HCT116 (cell line): ENCODE results near the gene ZNF536. TPM values are rescaled to one million over a fixed set of nuclear protein-coding genes. Genes with fewer than 3 reads are reported as not detected.

ENCODE experiments used
- ATAC-seq: fragments of 200-7000 bp; cut with Tn5 transposase; 2 replicates; pipeline ENCODE4 v1.9.1; 2020; ENCODE audit warnings: mild to moderate bottlenecking, moderate library complexity
- BruUV-seq: library from RNA; stranded (reverse); fragments of 400-500 nt; replicated peaks from 2 replicates; lab custom pipeline; 2021; lab: Mats Ljungman, UMichigan
- CTCF ChIA-PET: fragments of 300-600 bp; sonication (Branson Sonifier 250); formaldehyde crosslinking; loops from one replicate; lab custom pipeline; 2021; ENCODE audit warnings: antibody characterized with exemption; lab: Charles Lee
- POLR2A ChIA-PET: fragments of 300-600, 350-600 bp; sonication (Branson Sonifier 250); formaldehyde crosslinking; loops from one replicate; lab custom pipeline; 2021; ENCODE audit warnings: antibody characterized with exemption; lab: Charles Lee
- RAD21 ChIA-PET, 2 experiments: fragments of 300-600 bp; sonication (Branson Sonifier 250); formaldehyde crosslinking; loops; one replicate each; lab custom pipeline; 2023; ENCODE audit warnings: low total read pairs in 2 of 2; ENCODE audit not compliant: uncharacterized antibody in 2 of 2, unreplicated experiment in 2 of 2, low non-redundant PET in 1 of 2; lab: Charles Lee
- DNase-seq: peaks from one replicate; pipeline ENCODE4 v3.0.0-alpha.2; 2010; ENCODE audit warnings: low read depth, low spot score
- H2AFZ ChIP-seq: fragments of 200-600 bp; shearing (Covaris generic), sonication (generic); 2 replicates; pipeline ENCODE4 v1.6.1; 2017; ENCODE audit warnings: low read depth, mixed run types, mixed read lengths, antibody characterized with exemption, low read length; ENCODE audit not compliant: poor library complexity, severe bottlenecking
- H3K27ac ChIP-seq: 2 replicates; pipeline ENCODE4 v1.5.1; 2012; ENCODE audit warnings: low read depth, low read length
- H3K27me3 ChIP-seq: fragments of 200-600 bp; sonication (generic); 2 replicates; pipeline ENCODE4 v1.6.1; 2016; ENCODE audit warnings: mixed run types, low read length, mixed read lengths; ENCODE audit not compliant: insufficient read depth
- H3K36me3 ChIP-seq, 2 experiments: fragments of 200-500 bp in 1 of 2; fragments of 200-600 bp in 1 of 2; sonication (Bioruptor generic) in 1 of 2; sonication (generic) in 1 of 2; 2 replicates each; pipeline versions ENCODE4 v1.5.1 to v1.6.1; 2014 to 2016; ENCODE audit warnings: low read length in 2 of 2, inconsistent platforms in 1 of 2, mixed read lengths in 1 of 2, mixed run types in 1 of 2; ENCODE audit not compliant: insufficient read depth in 2 of 2, control insufficient read depth in 1 of 2
- H3K4me1 ChIP-seq, 2 experiments: fragments of 200-600 bp in 1 of 2; sonication (generic) in 1 of 2; 2 replicates each; pipeline versions ENCODE4 v1.5.1 to v1.6.1; 2012 to 2017; ENCODE audit warnings: low read length in 2 of 2, inconsistent platforms in 1 of 2, mild to moderate bottlenecking in 1 of 2, mixed read lengths in 1 of 2, mixed run types in 1 of 2, moderate library complexity in 1 of 2; ENCODE audit not compliant: insufficient read depth in 2 of 2, control insufficient read depth in 1 of 2
- H3K4me2 ChIP-seq: fragments of 200-600 bp; sonication (generic); 2 replicates; pipeline ENCODE4 v1.6.1; 2017; ENCODE audit warnings: mixed run types, low read length, mixed read lengths
- H3K4me3 ChIP-seq, 2 experiments: fragments of 200-600 bp in 1 of 2; sonication (generic) in 1 of 2; replicated peaks in 1 of 2; 2 replicates each; pipeline ENCODE4 v1.5.1; 2011 to 2016; ENCODE audit warnings: low read length in 2 of 2, control low read depth in 1 of 2, low read depth in 1 of 2, mild to moderate bottlenecking in 1 of 2, mixed read lengths in 1 of 2, mixed run types in 1 of 2
- H3K79me2 ChIP-seq: fragments of 200-600 bp; sonication (generic); 2 replicates; pipeline ENCODE4 v1.6.1; 2017; ENCODE audit warnings: mild to moderate bottlenecking, mixed run types, low read length, moderate library complexity, mixed read lengths; ENCODE audit not compliant: insufficient read depth
- H3K9ac ChIP-seq: fragments of 200-600 bp; sonication (generic); 2 replicates; pipeline ENCODE4 v1.6.1; 2016; ENCODE audit warnings: low read length, mixed read lengths
- H3K9me2 ChIP-seq: fragments of 200-600 bp; sonication (generic), shearing (Covaris generic); 2 replicates; pipeline ENCODE4 v1.6.1; 2017; ENCODE audit warnings: mixed run types, mild to moderate bottlenecking, moderate library complexity; ENCODE audit not compliant: insufficient read depth
- H3K9me3 ChIP-seq, 2 experiments: fragments of 200-500 bp in 1 of 2; fragments of 200-600 bp in 1 of 2; sonication (Bioruptor generic) in 1 of 2; sonication (generic) in 1 of 2; 2 replicates each; pipeline ENCODE4 v1.6.1; 2014 to 2017; ENCODE audit warnings: low read length in 2 of 2, mixed read lengths in 2 of 2, inconsistent platforms in 1 of 2, low read depth in 1 of 2, mild to moderate bottlenecking in 1 of 2, mixed run types in 1 of 2, moderate library complexity in 1 of 2; ENCODE audit not compliant: control insufficient read depth in 1 of 2, insufficient read depth in 1 of 2
- H4K20me1 ChIP-seq: fragments of 200-600 bp; sonication (generic), shearing (Covaris generic); 2 replicates; pipeline ENCODE4 v1.6.1; 2017; ENCODE audit warnings: mixed run types, mild to moderate bottlenecking, moderate library complexity; ENCODE audit not compliant: insufficient read depth
- CTCF ChIP-seq, 3 experiments: fragments of 200-600 bp in 1 of 3; sonication (generic) in 1 of 3; IDR thresholded peaks in 2 of 3; conservative IDR thresholded peaks in 1 of 3; 2 replicates each; pipeline ENCODE4 v1.5.1; 2012 to 2017; ENCODE audit warnings: low read depth in 2 of 3, low read length in 2 of 3, antibody characterized with exemption in 1 of 3, borderline replicate concordance in 1 of 3, control low read depth in 1 of 3, mild to moderate bottlenecking in 1 of 3, mixed read lengths in 1 of 3, mixed run types in 1 of 3, moderate library complexity in 1 of 3; ENCODE audit not compliant: insufficient read depth in 1 of 3
- EGR1 ChIP-seq: IDR thresholded peaks from 2 replicates; pipeline ENCODE4 v1.6.1; 2012; ENCODE audit warnings: low read depth
- EZH2 ChIP-seq: fragments of 200-600 bp; sonication (generic); IDR thresholded peaks from 2 replicates; pipeline ENCODE4 v1.6.1; 2017; ENCODE audit warnings: antibody characterized with exemption, mixed run types
- MAX ChIP-seq: IDR thresholded peaks from 2 replicates; pipeline ENCODE4 v1.6.1; 2012
- REST ChIP-seq: IDR thresholded peaks from 2 replicates; pipeline ENCODE4 v1.6.1; 2012; ENCODE audit warnings: low read depth
- ZBTB33 ChIP-seq: IDR thresholded peaks from 2 replicates; pipeline ENCODE4 v1.6.1; 2011; ENCODE audit warnings: mild to moderate bottlenecking, low read length, moderate library complexity; ENCODE audit not compliant: insufficient replicate concordance; ENCODE audit errors: extremely low read depth
- ZFX ChIP-seq: fragments of 450-650 bp; IDR thresholded peaks from 2 replicates; pipeline ENCODE4 v1.6.1; 2017
- ZNF274 ChIP-seq: fragments of 200-500 bp; sonication (Bioruptor generic); IDR thresholded peaks from 2 replicates; pipeline ENCODE4 v1.6.1; 2014; ENCODE audit warnings: mild to moderate bottlenecking, low read depth, low read length, inconsistent platforms
- intact Hi-C: fragments of 100-400 bp; cut with micrococcal nuclease; formaldehyde crosslinking; loops from 2 replicates; pipeline ENCODE4 v1.10.0; 2022
- total RNA-seq: library from RNA; stranded (reverse); gene quantifications from one replicate; pipeline ENCODE4 v1.2.1, GENCODE V29; 2021; ENCODE audit not compliant: unreplicated experiment

The ZNF536 gene
- total RNA-seq, 1 experiment from 2014 or later, result not detected

GRCh38 chr19:30369833-30370232, 2.4 kb upstream of the ZNF536 start:
- Histone ChIP-seq H3K36me3 (no peaks in the 10 kb centered on the region), H3K4me1 (no peaks in the 10 kb centered on the region), H3K27me3 (peaks cover 24% of the 10 kb centered on the region), H3K9me2 (no peaks in the 10 kb centered on the region), H3K79me2 (no peaks in the 10 kb centered on the region), H3K4me3 (no peak overlapping the region), H4K20me1 (no peaks in the 10 kb centered on the region), H3K9ac (no peak overlapping the region), H2AFZ (no peak overlapping the region), H3K4me2 (no peak overlapping the region), H3K9me3 (no peaks in the 10 kb centered on the region), H3K27ac (no peak overlapping the region)
- no peak for ATAC-seq
- ChIA-PET RAD21 (no interaction called here), CTCF (no interaction called here), POLR2A (no interaction called here)
- no peak for TF ChIP-seq ZBTB33
- intact Hi-C loops, result no loop called here
- no TSS peak for BruUV-seq
- no peak for DNase-seq

- Histone ChIP-seq H3K9me3 (no peaks in the 10 kb centered on the region), H3K9me2 (no peaks in the 10 kb centered on the region), H3K27ac (no peak overlapping the region), H3K27me3 (peaks cover 18% of the 10 kb centered on the region; the same call in 1 of the 2 replicates), H3K4me3 (no peak overlapping the region), H3K4me2 (no peak overlapping the region), H3K79me2 (no peaks in the 10 kb centered on the region), H3K9ac (no peak overlapping the region), H3K36me3 (no peaks in the 10 kb centered on the region), H4K20me1 (no peaks in the 10 kb centered on the region), H3K4me1 (no peaks in the 10 kb centered on the region), H2AFZ (no peak overlapping the region)
- POLR2A ChIA-PET, result no interaction called here
- BruUV-seq, result no TSS peak
- RAD21 ChIA-PET, result no interaction called here
- intact Hi-C loops, result no loop called here
- ATAC-seq, result no peak
- no peak for DNase-seq
- CTCF ChIA-PET, result no interaction called here
- TF ChIP-seq ZFX (no peak), MAX (no peak), CTCF (IDR thresholded peaks at IDR 0.05 in 2 of 3, conservative IDR thresholded peaks at IDR 0.05 in 1 of 3; ENCODE audit: borderline replicate concordance in 1 of 3, insufficient read depth in 1 of 3, low read depth in 2 of 3, low read length in 2 of 3) (no peak), REST (no peak), EZH2 (no peak), ZNF274 (no peak), EGR1 (no peak)
Observed at GRCh38 chr19:30371161-30371836, 885 bp upstream of the ZNF536 start.
